ENCODE results near the gene HACD4. TPM values are rescaled to one million over a fixed set of nuclear protein-coding genes. Genes with fewer than 3 reads are reported as not detected.

The HACD4 gene
- total RNA-seq, 4 donors from 2014 or later: 0.15 to 0.71 (median 0.44) TPM

DNA sequence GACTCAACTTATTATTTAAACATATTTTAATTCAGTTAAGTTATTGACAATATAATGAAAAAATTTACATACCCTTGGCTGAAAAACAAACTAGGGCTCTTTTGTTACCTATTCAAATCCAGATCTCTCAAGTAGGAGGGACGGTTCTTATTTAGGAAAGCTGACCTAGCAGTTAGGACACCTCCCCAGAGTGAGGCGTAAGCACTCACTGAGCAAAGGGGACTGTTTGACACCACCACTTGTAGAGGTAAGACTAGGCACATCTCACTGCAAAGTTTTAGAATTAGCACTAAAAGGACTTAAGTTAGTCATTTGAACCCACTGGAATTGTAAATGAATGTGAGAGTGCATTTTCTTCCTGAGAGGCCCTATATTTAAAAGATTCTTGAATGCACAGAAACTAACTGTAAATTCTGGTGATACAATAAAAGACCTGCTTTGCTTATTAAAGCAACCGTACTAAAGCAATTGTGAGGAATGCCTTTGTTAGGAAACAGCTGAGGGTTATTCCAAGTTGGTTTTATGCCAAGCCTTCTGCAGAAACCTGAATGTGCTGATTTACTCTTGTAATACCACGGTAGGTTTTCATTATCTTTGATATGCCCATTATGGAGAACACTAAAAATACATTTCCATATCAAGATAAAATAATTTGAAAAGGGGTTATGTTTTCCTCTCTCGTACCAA lies 16.2 kb downstream of the HACD4 start:
- no peak for TF ChIP-seq POLR2A (IDR thresholded peaks at IDR 0.05)
- TF ChIP-seq, protein P1, sequence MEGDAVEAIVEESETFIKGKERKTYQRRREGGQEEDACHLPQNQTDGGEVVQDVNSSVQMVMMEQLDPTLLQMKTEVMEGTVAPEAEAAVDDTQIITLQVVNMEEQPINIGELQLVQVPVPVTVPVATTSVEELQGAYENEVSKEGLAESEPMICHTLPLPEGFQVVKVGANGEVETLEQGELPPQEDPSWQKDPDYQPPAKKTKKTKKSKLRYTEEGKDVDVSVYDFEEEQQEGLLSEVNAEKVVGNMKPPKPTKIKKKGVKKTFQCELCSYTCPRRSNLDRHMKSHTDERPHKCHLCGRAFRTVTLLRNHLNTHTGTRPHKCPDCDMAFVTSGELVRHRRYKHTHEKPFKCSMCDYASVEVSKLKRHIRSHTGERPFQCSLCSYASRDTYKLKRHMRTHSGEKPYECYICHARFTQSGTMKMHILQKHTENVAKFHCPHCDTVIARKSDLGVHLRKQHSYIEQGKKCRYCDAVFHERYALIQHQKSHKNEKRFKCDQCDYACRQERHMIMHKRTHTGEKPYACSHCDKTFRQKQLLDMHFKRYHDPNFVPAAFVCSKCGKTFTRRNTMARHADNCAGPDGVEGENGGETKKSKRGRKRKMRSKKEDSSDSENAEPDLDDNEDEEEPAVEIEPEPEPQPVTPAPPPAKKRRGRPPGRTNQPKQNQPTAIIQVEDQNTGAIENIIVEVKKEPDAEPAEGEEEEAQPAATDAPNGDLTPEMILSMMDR (IDR thresholded peaks at IDR 0.05 in 4 of 5, conservative IDR thresholded peaks at IDR 0.05 in 1 of 5): no peak
- in situ Hi-C loops (cut with MboI; ENCODE audit: low sequenced_read_pairs in 4 of 4): no loop called here
- intact Hi-C loops (cut with DNase I; ENCODE audit: low total_unique reads): no loop called here
- H3K36me3 ChIP-seq: no peaks in the 10 kb centered on the region
- ATAC-seq (no peak), DNase-seq (no peak)
- H3K9me3 ChIP-seq: no peaks in the 10 kb centered on the region
- H3K27ac ChIP-seq: no peak overlapping the region
- no peaks in the 10 kb centered on the region for H3K4me1 ChIP-seq
- no peaks in the 10 kb centered on the region for H3K27me3 ChIP-seq
- H3K4me3 ChIP-seq: no peak overlapping the region

DNA sequence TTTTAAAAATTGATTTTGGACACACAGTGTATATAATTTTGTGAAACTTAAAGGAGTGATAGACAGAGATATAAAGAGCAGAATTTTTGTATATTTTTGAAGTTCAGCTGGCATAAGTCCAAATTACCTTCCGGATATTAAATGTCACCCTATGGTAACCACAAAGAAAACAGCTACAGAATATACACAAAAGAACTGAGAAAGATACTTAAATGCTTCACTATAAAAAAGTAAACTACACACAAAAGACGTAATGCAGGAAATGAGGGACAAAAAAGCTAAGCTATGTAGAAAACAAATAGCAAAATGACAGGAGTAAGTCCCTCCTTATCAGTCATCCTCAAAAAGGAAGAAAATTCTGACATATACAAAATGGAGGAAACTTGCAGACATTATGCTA lies 29.4 kb downstream of the HACD4 start:
- Histone ChIP-seq H3K9me3 (no peaks in the 10 kb centered on the region), H3K27me3 (no peaks in the 10 kb centered on the region), H3K4me1 (no peaks in the 10 kb centered on the region), H3K27ac (no peak overlapping the region), H3K4me3 (no peak overlapping the region), H3K36me3 (no peaks in the 10 kb centered on the region)
- in situ Hi-C loops (cut with MboI; ENCODE audit: low sequenced_read_pairs in 4 of 4): no loop called here
- ATAC-seq: no peak
- TF ChIP-seq POLR2A (IDR thresholded peaks at IDR 0.05): no peak
- TF ChIP-seq, protein P1 (IDR thresholded peaks at IDR 0.05 in 4 of 5, conservative IDR thresholded peaks at IDR 0.05 in 1 of 5): no peak
- intact Hi-C loops (cut with DNase I; ENCODE audit: low total_unique reads): no loop called here
- DNase-seq: no peak

DNA sequence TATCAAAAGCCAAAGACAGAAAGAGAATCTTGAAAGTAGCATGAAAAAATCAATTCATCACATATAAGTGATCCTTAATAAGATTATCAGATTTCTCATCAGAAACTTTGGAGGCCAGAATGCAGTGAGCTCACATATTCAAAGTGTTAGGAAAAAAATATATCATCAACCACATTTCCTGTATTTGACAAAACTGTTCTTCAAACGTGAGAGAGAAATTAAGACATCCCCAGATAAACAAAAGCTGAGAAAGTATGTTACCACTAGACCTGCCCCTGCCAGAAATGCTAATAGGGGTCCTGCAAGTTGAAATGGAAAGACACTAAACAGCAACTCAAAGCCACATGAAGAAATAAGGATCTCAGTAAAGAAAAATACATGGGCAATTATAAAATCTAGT lies 29.9 kb downstream of the HACD4 start:
- in situ Hi-C loops (cut with MboI; ENCODE audit: low sequenced_read_pairs in 4 of 4) (no loop called here), intact Hi-C loops (cut with DNase I; ENCODE audit: low total_unique reads) (no loop called here)
- DNase-seq (no peak), ATAC-seq (no peak)
- no peaks in the 10 kb centered on the region for H3K9me3 ChIP-seq
- no peak overlapping the region for H3K4me3 ChIP-seq
- no peak overlapping the region for H3K27ac ChIP-seq
- H3K36me3 ChIP-seq: no peaks in the 10 kb centered on the region
- no peak for TF ChIP-seq POLR2A (IDR thresholded peaks at IDR 0.05)
- TF ChIP-seq, protein P1 (IDR thresholded peaks at IDR 0.05 in 4 of 5, conservative IDR thresholded peaks at IDR 0.05 in 1 of 5): no peak
- H3K27me3 ChIP-seq: no peaks in the 10 kb centered on the region
- no peaks in the 10 kb centered on the region for H3K4me1 ChIP-seq

DNA sequence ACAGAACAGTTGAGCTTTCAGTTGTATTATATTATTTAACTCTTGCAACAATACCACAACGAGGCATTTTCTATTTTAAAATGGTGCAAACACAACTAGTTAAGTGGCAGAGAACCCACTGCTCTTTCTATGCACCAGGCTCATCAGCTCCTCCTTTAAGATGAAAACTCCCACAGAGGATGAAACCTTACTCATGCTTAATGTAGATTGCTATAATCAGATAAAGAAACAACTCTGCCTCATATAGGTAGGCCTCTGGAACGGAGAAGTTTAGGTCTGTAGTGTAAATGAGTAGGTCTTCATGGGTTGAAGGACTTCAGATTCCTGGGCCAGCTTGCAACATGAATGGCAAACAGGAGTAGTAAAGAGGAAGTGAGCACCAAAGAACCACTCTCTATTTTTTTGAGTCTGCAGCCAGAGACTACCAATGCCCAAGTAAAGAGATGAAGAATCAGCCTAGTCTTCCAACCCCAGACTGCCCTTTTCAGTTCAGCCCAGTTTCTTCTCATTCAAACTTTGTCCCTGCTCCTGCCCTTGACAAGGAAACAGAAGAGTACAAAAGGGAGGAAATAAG lies 33.9 kb downstream of the HACD4 start:
- Histone ChIP-seq H3K27me3 (no peaks in the 10 kb centered on the region), H3K9me3 (no peaks in the 10 kb centered on the region), H3K4me1 (no peaks in the 10 kb centered on the region), H3K27ac (no peak overlapping the region), H3K36me3 (peaks cover 0 to 6% of the 10 kb centered on the region in 2 donors), H3K4me3 (no peak overlapping the region)
- intact Hi-C loops (cut with DNase I; ENCODE audit: low total_unique reads) (no loop called here), in situ Hi-C loops (cut with MboI; ENCODE audit: low sequenced_read_pairs in 4 of 4) (no loop called here)
- ATAC-seq: no peak
- no peak for TF ChIP-seq POLR2A (IDR thresholded peaks at IDR 0.05)
- TF ChIP-seq, protein P1 (IDR thresholded peaks at IDR 0.05 in 4 of 5, conservative IDR thresholded peaks at IDR 0.05 in 1 of 5): no peak
- DNase-seq: no peak

Measured in gastrocnemius medialis (tissue), 4 donors.